Keratinocyte (primary cell): ENCODE measurements around the gene TAP2. TPM values are rescaled to one million over a fixed set of nuclear protein-coding genes. Genes with fewer than 3 reads are reported as not detected.

Experiments
- DNase-seq: peaks from one replicate; pipeline ENCODE4 v3.0.0-alpha.2; 2011; ENCODE audit warnings: low read depth, missing footprints, low spot score
- FAIRE-seq: peaks from 2 replicates; lab custom pipeline; 2011; peaks lifted over from hg19 to GRCh38; lab: Jason Lieb, UNC
- H2AFZ ChIP-seq: 2 replicates; pipeline ENCODE4 v1.6.0; 2012; ENCODE audit warnings: low read length, control low read depth, inconsistent platforms; ENCODE audit not compliant: control insufficient read depth
- H3K27ac ChIP-seq: 2 replicates; pipeline ENCODE4 v1.5.1; 2011; ENCODE audit warnings: low read length; ENCODE audit not compliant: control insufficient read depth, insufficient read depth
- H3K27me3 ChIP-seq: 3 replicates; pipeline ENCODE4 v1.6.0; 2011; ENCODE audit warnings: low read length; ENCODE audit not compliant: control insufficient read depth, insufficient read depth; ENCODE audit errors: extremely low read depth
- H3K36me3 ChIP-seq, 2 experiments: 2 replicates in 1 of 2; 3 replicates in 1 of 2; pipeline ENCODE4 v1.5.1; 2011; ENCODE audit warnings: low read length in 2 of 2, mild to moderate bottlenecking in 1 of 2; ENCODE audit not compliant: control insufficient read depth in 2 of 2, insufficient read depth in 2 of 2; ENCODE audit errors: extremely low read depth in 1 of 2
- H3K4me1 ChIP-seq: 3 replicates; pipeline ENCODE4 v1.5.1; 2011; ENCODE audit warnings: low read length; ENCODE audit not compliant: control insufficient read depth, insufficient read depth; ENCODE audit errors: extremely low read depth
- H3K4me2 ChIP-seq: 3 replicates; pipeline ENCODE4 v1.6.0; 2011; ENCODE audit warnings: low read depth, low read length; ENCODE audit not compliant: control insufficient read depth, insufficient read depth; ENCODE audit errors: extremely low read depth
- H3K4me3 ChIP-seq, 3 experiments: fragments of 200-600 bp in 1 of 3; sonication (generic) in 1 of 3; 2 replicates in 2 of 3; 3 replicates in 1 of 3; pipeline ENCODE4 v1.5.1; 2011 to 2016; ENCODE audit warnings: low read length in 3 of 3, mild to moderate bottlenecking in 3 of 3, control low read depth in 2 of 3, inconsistent platforms in 1 of 3, low read depth in 1 of 3, mixed read lengths in 1 of 3, mixed run types in 1 of 3, moderate library complexity in 1 of 3; ENCODE audit not compliant: control insufficient read depth in 2 of 3, insufficient read depth in 2 of 3; ENCODE audit errors: extremely low read depth in 1 of 3
- H3K79me2 ChIP-seq: 2 replicates; pipeline ENCODE4 v1.6.0; 2012; ENCODE audit warnings: low read length; ENCODE audit not compliant: control insufficient read depth, insufficient read depth
- H3K9ac ChIP-seq: 3 replicates; pipeline ENCODE4 v1.6.0; 2011; ENCODE audit warnings: low read length; ENCODE audit not compliant: control insufficient read depth, insufficient read depth; ENCODE audit errors: extremely low read depth
- H3K9me1 ChIP-seq: 3 replicates; pipeline ENCODE4 v1.6.0; 2011; ENCODE audit warnings: low read length; ENCODE audit not compliant: control insufficient read depth, insufficient read depth; ENCODE audit errors: extremely low read depth
- H3K9me3 ChIP-seq: 2 replicates; pipeline ENCODE4 v1.5.1; 2012; ENCODE audit warnings: low read depth, low read length; ENCODE audit not compliant: control insufficient read depth
- H4K20me1 ChIP-seq: 3 replicates; pipeline ENCODE4 v1.6.0; 2011; ENCODE audit warnings: low read length; ENCODE audit not compliant: control insufficient read depth, insufficient read depth; ENCODE audit errors: extremely low read depth
- CTCF ChIP-seq, 3 experiments: IDR thresholded peaks in 1 of 3; conservative IDR thresholded peaks in 1 of 3; optimal IDR thresholded peaks in 1 of 3; 2 replicates in 2 of 3; 3 replicates in 1 of 3; pipeline versions ENCODE3 to v1.5.1; 2011; ENCODE audit warnings: low read length in 3 of 3, mild to moderate bottlenecking in 3 of 3, moderate library complexity in 2 of 3, control low read depth in 1 of 3, inconsistent platforms in 1 of 3; ENCODE audit not compliant: insufficient read depth in 2 of 3; ENCODE audit errors: extremely low read depth in 1 of 3
- EZH2 ChIP-seq: IDR thresholded peaks from one replicate; pipeline ENCODE4 v1.6.1; 2012; ENCODE audit warnings: inconsistent platforms, mild to moderate bottlenecking, low read length, moderate library complexity
- dilution Hi-C: fragments of 300-500 bp; cut with MboI; formaldehyde crosslinking; loops from one replicate; pipeline ENCODE4 v1.7.0; 2020; ENCODE audit warnings: low sequenced_read_pairs; ENCODE audit not compliant: extremely low pct_ligation_motif_present
- polyA plus RNA-seq, 5 experiments: library from polyadenylated mRNA; depleted of rRNA in 3 of 5; stranded (reverse) in 3 of 5; stranded (forward) in 1 of 5; unstranded in 1 of 5; fragments of >200 nt; gene quantifications; 1 replicate in 1 of 5; 2 replicates in 3 of 5; 3 replicates in 1 of 5; pipeline versions ENCODE4 v1.2.1 to v1.2.3, GENCODE V29; 2011 to 2012; ENCODE audit warnings: missing spikeins in 2 of 5, low read depth in 1 of 5, low replicate concordance in 1 of 5

The TAP2 gene
- polyA plus RNA-seq, 1 donor (not counting 4 experiments of a cell fraction or from before 2014, with no cell fraction given): 50.7 TPM

- TF ChIP-seq EZH2: no peak
- no peak for TF ChIP-seq CTCF (optimal IDR thresholded peaks at IDR 0.05 in 1 of 3, IDR thresholded peaks at IDR 0.05 in 1 of 3, conservative IDR thresholded peaks at IDR 0.05 in 1 of 3; ENCODE audit: extremely low read depth in 1 of 3, insufficient read depth in 2 of 3, low read length in 3 of 3)
- Histone ChIP-seq H3K27ac (no peak overlapping the region), H3K9ac (no peak overlapping the region), H2AFZ (no peak overlapping the region), H3K4me3 (no peak overlapping the region), H3K4me2 (no peak overlapping the region), H3K79me2 (no peaks in the 10 kb centered on the region), H3K9me3 (no peaks in the 10 kb centered on the region), H3K36me3 (no peaks in the 10 kb centered on the region), H4K20me1 (no peaks in the 10 kb centered on the region), H3K27me3 (no peaks in the 10 kb centered on the region), H3K4me1 (peaks cover 39% of the 10 kb centered on the region), H3K9me1 (no peaks in the 10 kb centered on the region)
- DNase-seq (no peak), FAIRE-seq (no peak)
- dilution Hi-C loops: no loop called here
These were observed 23.4 kb downstream of the TAP2 start for GRCh38 chr6:32815115-32815514.

- dilution Hi-C loops: no loop called here
- FAIRE-seq (peak; percentile 39), DNase-seq (no peak)
These were observed 24.4 kb downstream of the TAP2 start for GRCh38 chr6:32814145-32814544.

More at GRCh38 chr6:32814145-32814544, 24.4 kb downstream of the TAP2 start:
- Histone ChIP-seq H2AFZ (no peak overlapping the region), H3K9me3 (no peaks in the 10 kb centered on the region), H4K20me1 (no peaks in the 10 kb centered on the region), H3K9me1 (no peaks in the 10 kb centered on the region), H3K9ac (no peak overlapping the region), H3K4me2 (no peak overlapping the region), H3K27me3 (no peaks in the 10 kb centered on the region), H3K4me1 (peaks cover 29% of the 10 kb centered on the region), H3K4me3 (no peak overlapping the region), H3K36me3 (no peaks in the 10 kb centered on the region), H3K79me2 (no peaks in the 10 kb centered on the region), H3K27ac (no peak overlapping the region)
- no peak for TF ChIP-seq EZH2
- TF ChIP-seq CTCF (optimal IDR thresholded peaks at IDR 0.05 in 1 of 3, IDR thresholded peaks at IDR 0.05 in 1 of 3, conservative IDR thresholded peaks at IDR 0.05 in 1 of 3; ENCODE audit: extremely low read depth in 1 of 3, insufficient read depth in 2 of 3, low read length in 3 of 3): no peak
